Gastroesophageal sphincter (tissue), 3 donors: Measurements from ENCODE around the gene TMEM60.

Experiments
- POLR2A ChIP-seq, 2 donors: fragments of 450-650 bp; IDR thresholded peaks; one replicate each; pipeline ENCODE4 v1.6.1; 2017; ENCODE audit warnings: antibody characterized with exemption in 2 of 2, mild to moderate bottlenecking in 2 of 2, moderate library complexity in 1 of 2
- POLR2AphosphoS5 ChIP-seq: sonication (generic); formaldehyde crosslinking; IDR thresholded peaks from one replicate; pipeline ENCODE4 v1.6.1; 2017; ENCODE audit warnings: antibody characterized with exemption
- TF ChIP-seq, protein P1 (sequence below), 4 experiments: fragments of 200-600 bp in 2 of 4; fragments of 450-650 bp in 2 of 4; sonication (generic) in 1 of 4; IDR thresholded peaks; one replicate each; pipeline ENCODE4 v1.5.1; 2017 to 2019; ENCODE audit warnings: antibody characterized with exemption in 4 of 4, mild to moderate bottlenecking in 2 of 4, moderate library complexity in 2 of 4

DNA sequence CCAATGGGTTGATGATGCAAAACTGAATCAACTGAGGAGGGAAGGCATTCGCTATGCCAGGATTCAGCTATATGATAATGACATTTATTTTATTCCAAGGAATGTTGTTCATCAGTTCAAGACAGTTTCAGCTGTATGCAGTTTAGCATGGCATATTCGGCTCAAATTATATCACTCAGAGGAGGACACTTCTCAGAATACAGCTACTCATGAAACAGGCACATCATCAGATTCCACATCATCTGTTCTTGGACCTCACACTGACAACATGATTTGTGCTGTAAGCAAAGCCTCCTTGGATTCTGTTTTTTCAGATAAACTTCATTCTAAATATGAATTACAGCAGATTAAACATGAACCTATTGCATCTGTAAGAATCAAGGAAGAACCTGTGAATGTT, 19.7 kb downstream of the TMEM60 start:
- TF ChIP-seq POLR2AphosphoS5 = no peak
- TF ChIP-seq, protein P1, sequence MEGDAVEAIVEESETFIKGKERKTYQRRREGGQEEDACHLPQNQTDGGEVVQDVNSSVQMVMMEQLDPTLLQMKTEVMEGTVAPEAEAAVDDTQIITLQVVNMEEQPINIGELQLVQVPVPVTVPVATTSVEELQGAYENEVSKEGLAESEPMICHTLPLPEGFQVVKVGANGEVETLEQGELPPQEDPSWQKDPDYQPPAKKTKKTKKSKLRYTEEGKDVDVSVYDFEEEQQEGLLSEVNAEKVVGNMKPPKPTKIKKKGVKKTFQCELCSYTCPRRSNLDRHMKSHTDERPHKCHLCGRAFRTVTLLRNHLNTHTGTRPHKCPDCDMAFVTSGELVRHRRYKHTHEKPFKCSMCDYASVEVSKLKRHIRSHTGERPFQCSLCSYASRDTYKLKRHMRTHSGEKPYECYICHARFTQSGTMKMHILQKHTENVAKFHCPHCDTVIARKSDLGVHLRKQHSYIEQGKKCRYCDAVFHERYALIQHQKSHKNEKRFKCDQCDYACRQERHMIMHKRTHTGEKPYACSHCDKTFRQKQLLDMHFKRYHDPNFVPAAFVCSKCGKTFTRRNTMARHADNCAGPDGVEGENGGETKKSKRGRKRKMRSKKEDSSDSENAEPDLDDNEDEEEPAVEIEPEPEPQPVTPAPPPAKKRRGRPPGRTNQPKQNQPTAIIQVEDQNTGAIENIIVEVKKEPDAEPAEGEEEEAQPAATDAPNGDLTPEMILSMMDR (IDR thresholded peaks at IDR 0.05) = no peak
- no peak for TF ChIP-seq POLR2A (IDR thresholded peaks at IDR 0.05)
